ENCODE data around the gene MOCS1. TPM values are rescaled to one million over a fixed set of nuclear protein-coding genes. Genes with fewer than 3 reads are reported as not detected.

The MOCS1 gene
- total RNA-seq, 1 donor from 2014 or later = 15.1 TPM

- TF ChIP-seq, protein P1, sequence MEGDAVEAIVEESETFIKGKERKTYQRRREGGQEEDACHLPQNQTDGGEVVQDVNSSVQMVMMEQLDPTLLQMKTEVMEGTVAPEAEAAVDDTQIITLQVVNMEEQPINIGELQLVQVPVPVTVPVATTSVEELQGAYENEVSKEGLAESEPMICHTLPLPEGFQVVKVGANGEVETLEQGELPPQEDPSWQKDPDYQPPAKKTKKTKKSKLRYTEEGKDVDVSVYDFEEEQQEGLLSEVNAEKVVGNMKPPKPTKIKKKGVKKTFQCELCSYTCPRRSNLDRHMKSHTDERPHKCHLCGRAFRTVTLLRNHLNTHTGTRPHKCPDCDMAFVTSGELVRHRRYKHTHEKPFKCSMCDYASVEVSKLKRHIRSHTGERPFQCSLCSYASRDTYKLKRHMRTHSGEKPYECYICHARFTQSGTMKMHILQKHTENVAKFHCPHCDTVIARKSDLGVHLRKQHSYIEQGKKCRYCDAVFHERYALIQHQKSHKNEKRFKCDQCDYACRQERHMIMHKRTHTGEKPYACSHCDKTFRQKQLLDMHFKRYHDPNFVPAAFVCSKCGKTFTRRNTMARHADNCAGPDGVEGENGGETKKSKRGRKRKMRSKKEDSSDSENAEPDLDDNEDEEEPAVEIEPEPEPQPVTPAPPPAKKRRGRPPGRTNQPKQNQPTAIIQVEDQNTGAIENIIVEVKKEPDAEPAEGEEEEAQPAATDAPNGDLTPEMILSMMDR (IDR thresholded peaks at IDR 0.05) = no peak
- H3K9me3 Mint-ChIP-seq (ENCODE audit: unreplicated experiment) = no peaks in the 10 kb centered on the region
- peaks cover 37% of the 10 kb centered on the region for H3K36me3 Mint-ChIP-seq (ENCODE audit: unreplicated experiment)
- no peak overlapping the region for H3K4me3 Mint-ChIP-seq (ENCODE audit: unreplicated experiment)
- no peak overlapping the region for H3K27ac Mint-ChIP-seq (ENCODE audit: unreplicated experiment)
- H3K27me3 Mint-ChIP-seq (ENCODE audit: unreplicated experiment) = no peaks in the 10 kb centered on the region
- peaks cover 3% of the 10 kb centered on the region for H3K4me1 Mint-ChIP-seq (ENCODE audit: unreplicated experiment)
- DNase-seq (ENCODE audit: extremely low spot score, unreplicated experiment) = no peak
These were observed 11.4 kb downstream of the MOCS1 start for GRCh38 chr6:39922821-39923220.

GRCh38 chr6:39920157-39920556 is 14.1 kb downstream of the MOCS1 start:
- H3K9me3 Mint-ChIP-seq (ENCODE audit: unreplicated experiment) = no peaks in the 10 kb centered on the region
- H3K27me3 Mint-ChIP-seq (ENCODE audit: unreplicated experiment) = no peaks in the 10 kb centered on the region
- TF ChIP-seq, protein P1 (IDR thresholded peaks at IDR 0.05) = no peak
- peaks cover 43% of the 10 kb centered on the region for H3K36me3 Mint-ChIP-seq (ENCODE audit: unreplicated experiment)
- H3K27ac Mint-ChIP-seq (ENCODE audit: unreplicated experiment) = no peak overlapping the region
- no peak overlapping the region for H3K4me3 Mint-ChIP-seq (ENCODE audit: unreplicated experiment)
- H3K4me1 Mint-ChIP-seq (ENCODE audit: unreplicated experiment) = no peaks in the 10 kb centered on the region
- no peak for DNase-seq (ENCODE audit: extremely low spot score, unreplicated experiment)

- DNase-seq (ENCODE audit: extremely low spot score, unreplicated experiment) = no peak
- Mint-ChIP-seq H3K9me3 (ENCODE audit: unreplicated experiment) (no peaks in the 10 kb centered on the region), H3K4me1 (ENCODE audit: unreplicated experiment) (no peaks in the 10 kb centered on the region), H3K27ac (ENCODE audit: unreplicated experiment) (no peak overlapping the region), H3K27me3 (ENCODE audit: unreplicated experiment) (no peaks in the 10 kb centered on the region), H3K36me3 (ENCODE audit: unreplicated experiment) (peaks cover 45% of the 10 kb centered on the region), H3K4me3 (ENCODE audit: unreplicated experiment) (no peak overlapping the region)
- TF ChIP-seq, protein P1 (IDR thresholded peaks at IDR 0.05) = no peak
These were observed 15.4 kb downstream of the MOCS1 start for GRCh38 chr6:39918831-39919230.

- H3K4me1 Mint-ChIP-seq (ENCODE audit: unreplicated experiment) = no peaks in the 10 kb centered on the region
- DNase-seq (ENCODE audit: extremely low spot score, unreplicated experiment) = no peak
- H3K27ac Mint-ChIP-seq (ENCODE audit: unreplicated experiment) = no peak overlapping the region
- H3K9me3 Mint-ChIP-seq (ENCODE audit: unreplicated experiment) = no peaks in the 10 kb centered on the region
- H3K36me3 Mint-ChIP-seq (ENCODE audit: unreplicated experiment) = peaks cover 47% of the 10 kb centered on the region
- H3K27me3 Mint-ChIP-seq (ENCODE audit: unreplicated experiment) = no peaks in the 10 kb centered on the region
- no peak overlapping the region for H3K4me3 Mint-ChIP-seq (ENCODE audit: unreplicated experiment)
- TF ChIP-seq, protein P1 (IDR thresholded peaks at IDR 0.05) = no peak
These were observed 16.3 kb downstream of the MOCS1 start for GRCh38 chr6:39917981-39918380.

- no peak for DNase-seq (ENCODE audit: extremely low spot score, unreplicated experiment)
- H3K4me1 Mint-ChIP-seq (ENCODE audit: unreplicated experiment) = no peaks in the 10 kb centered on the region
- TF ChIP-seq, protein P1 (IDR thresholded peaks at IDR 0.05) = no peak
- no peak overlapping the region for H3K4me3 Mint-ChIP-seq (ENCODE audit: unreplicated experiment)
- no peak overlapping the region for H3K27ac Mint-ChIP-seq (ENCODE audit: unreplicated experiment)
- H3K27me3 Mint-ChIP-seq (ENCODE audit: unreplicated experiment) = no peaks in the 10 kb centered on the region
- H3K36me3 Mint-ChIP-seq (ENCODE audit: unreplicated experiment) = peaks cover 50% of the 10 kb centered on the region
- H3K9me3 Mint-ChIP-seq (ENCODE audit: unreplicated experiment) = no peaks in the 10 kb centered on the region
These were observed 16.9 kb downstream of the MOCS1 start for GRCh38 chr6:39917329-39917728.
